BLaER1 treated with 17β-estradiol and CSF1 and Interleukin-3, amounts not matched to agents 10 nM and 100 nM (cell line): ENCODE measurements around the gene TCTN1.
"Not testable (repeated sequence)": the region's sequence is repeated elsewhere in the genome, so short reads cannot be mapped to it uniquely, and the experiment has no call there.

ENCODE experiments used
- H3K27ac ChIP-seq, 11 experiments: shearing (Covaris generic); formaldehyde crosslinking; 2 replicates each; pipeline ENCODE4 v1.8.1; 2022
- H3K27me3 ChIP-seq, 11 experiments: shearing (Covaris generic); formaldehyde crosslinking; 2 replicates each; pipeline ENCODE4 v1.8.1; 2022
- H3K36me3 ChIP-seq, 11 experiments: shearing (Covaris generic); formaldehyde crosslinking; 2 replicates each; pipeline ENCODE4 v1.8.1; 2022
- H3K4me1 ChIP-seq, 10 experiments: shearing (Covaris generic); formaldehyde crosslinking; 2 replicates each; pipeline ENCODE4 v1.8.1; 2022
- H3K4me2 ChIP-seq, 11 experiments: shearing (Covaris generic); formaldehyde crosslinking; 2 replicates each; pipeline ENCODE4 v1.8.1; 2022
- H3K4me3 ChIP-seq, 10 experiments: shearing (Covaris generic); formaldehyde crosslinking; 2 replicates each; pipeline ENCODE4 v1.8.1; 2022
- H3K9ac ChIP-seq, 11 experiments: shearing (Covaris generic); formaldehyde crosslinking; 2 replicates each; pipeline ENCODE4 v1.8.1; 2022
- H3K9me3 ChIP-seq, 11 experiments: shearing (Covaris generic); formaldehyde crosslinking; replicated peaks in 1 of 11; 2 replicates each; pipeline ENCODE4 v1.8.1; 2022
- H4K20me1 ChIP-seq, 11 experiments: shearing (Covaris generic); formaldehyde crosslinking; 2 replicates each; pipeline ENCODE4 v1.8.1; 2022
- Cebpa-rat ChIP-seq, 11 experiments: shearing (Covaris generic); IDR thresholded peaks; 2 replicates each; pipeline ENCODE4 v1.8.1; 2022

TCTN1 gene

DNA sequence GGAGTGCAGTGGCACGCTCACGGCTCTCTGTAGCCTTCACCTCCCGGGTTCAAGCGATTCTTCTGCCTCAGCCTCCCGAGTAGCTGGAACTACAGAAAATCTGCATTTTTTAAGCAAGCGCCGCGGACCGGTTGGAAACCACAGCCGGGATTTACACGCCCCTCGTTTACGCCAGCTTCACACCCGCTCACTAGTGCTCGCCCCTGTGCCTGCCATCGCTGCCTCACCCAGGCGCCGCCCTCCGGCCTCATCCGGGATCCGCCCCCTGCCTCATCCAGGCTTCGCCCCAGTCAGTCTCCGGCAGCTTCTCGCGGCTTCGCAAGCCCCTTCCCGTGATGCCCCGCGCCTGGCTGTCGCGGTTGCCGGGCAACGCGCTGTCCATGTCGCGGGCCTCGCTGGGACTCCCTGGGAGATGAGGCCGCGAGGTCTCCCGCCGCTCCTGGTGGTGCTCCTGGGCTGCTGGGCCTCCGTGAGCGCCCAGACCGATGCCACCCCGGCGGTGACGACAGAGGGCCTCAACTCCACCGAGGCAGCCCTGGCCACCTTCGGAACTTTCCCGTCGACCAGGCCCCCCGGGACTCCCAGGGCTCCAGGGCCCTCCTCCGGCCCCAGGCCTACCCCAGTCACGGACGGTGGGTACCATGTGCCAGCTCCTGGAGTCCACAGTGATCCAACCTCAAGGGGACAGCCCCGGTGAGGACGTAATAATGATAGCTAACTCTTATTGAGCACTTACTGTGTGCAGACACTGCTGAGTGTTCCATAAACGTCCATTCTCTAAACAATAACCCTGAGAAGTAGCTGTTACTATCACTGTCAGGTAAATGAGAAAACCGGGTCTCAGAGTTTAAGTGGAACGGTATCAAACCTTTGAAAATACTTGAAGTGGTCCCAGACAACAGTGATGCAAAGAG, at the start of gene TCTN1:
Gene TCTN1 (plus strand): TSS at position 359 of the 914 bp plus-strand sequence. CDS start 54 bp downstream, at position 413.
- Histone ChIP-seq H4K20me1 (no peaks in the 10 kb centered on the region), H3K4me2 (peak within 1 kb of the TSS; percentile 86 to 98 (median 94)), H3K27me3 (no peaks in the 10 kb centered on the region), H3K27ac (peak within 1 kb of the TSS; percentile 68 to 87 (median 72)), H3K4me3 (peak within 1 kb of the TSS; percentile 61 to 84 (median 66)), H3K36me3 (no peaks in the 10 kb centered on the region), H3K9me3 (no peaks in the 10 kb centered on the region), H3K9ac (peak within 1 kb of the TSS; percentile 70 to 85 (median 81)), H3K4me1 (peaks cover 23 to 42% (median 29%) of the 10 kb centered on the region in 10 experiments)
- no peak for TF ChIP-seq Cebpa-rat (IDR thresholded peaks at IDR 0.05)

DNA sequence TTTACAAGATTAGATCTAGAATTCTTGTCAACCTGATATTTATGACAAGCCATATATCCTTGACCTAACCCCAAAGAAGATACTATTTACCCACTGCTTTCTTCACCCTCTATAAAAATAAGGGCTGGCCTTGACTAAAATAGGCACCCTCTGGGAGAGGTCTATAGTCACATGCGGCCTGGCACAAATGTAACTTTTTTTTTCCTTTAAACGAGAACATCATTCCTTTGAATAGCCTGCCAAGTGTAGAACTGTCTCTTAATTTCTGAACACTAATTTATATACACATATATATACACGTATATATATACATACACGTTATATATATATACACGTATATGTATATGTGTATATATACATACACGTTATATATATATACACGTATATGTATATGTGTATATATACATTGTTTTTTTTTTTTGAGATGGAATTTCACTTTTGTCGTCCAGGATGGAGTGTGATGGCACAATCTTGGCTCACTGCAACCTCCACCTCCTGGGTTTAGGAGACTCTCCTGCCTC, 49.4 kb upstream of the TCTN1 start:
- Histone ChIP-seq H3K4me1 (peaks cover 14 to 83% (median 40%) of the 10 kb centered on the region in 10 experiments; a peak in 19 of 20 replicates), H3K27ac (peak overlapping the region in 4 of 11 experiments; percentile 3 to 56 (median 36); a peak in 4 of 22 replicates), H4K20me1 (peaks cover 78 to 100% (median 98%) of the 10 kb centered on the region in 11 experiments), H3K36me3 (peaks cover 7 to 42% (median 26%) of the 10 kb centered on the region in 11 experiments; a peak in 21 of 22 replicates), H3K4me3 (no peak overlapping the region), H3K9ac (no peak overlapping the region; a peak in 1 of 22 replicates), H3K27me3 (no peaks in the 10 kb centered on the region), H3K4me2 (peak overlapping the region in 3 of 11 experiments; percentile 74 to 87 (median 78); a peak in 6 of 22 replicates), H3K9me3 (peaks cover 3 to 33% (median 19%) of the 10 kb centered on the region in 11 experiments; a peak in 21 of 22 replicates)
- TF ChIP-seq Cebpa-rat (IDR thresholded peaks at IDR 0.05), result no peak

DNA sequence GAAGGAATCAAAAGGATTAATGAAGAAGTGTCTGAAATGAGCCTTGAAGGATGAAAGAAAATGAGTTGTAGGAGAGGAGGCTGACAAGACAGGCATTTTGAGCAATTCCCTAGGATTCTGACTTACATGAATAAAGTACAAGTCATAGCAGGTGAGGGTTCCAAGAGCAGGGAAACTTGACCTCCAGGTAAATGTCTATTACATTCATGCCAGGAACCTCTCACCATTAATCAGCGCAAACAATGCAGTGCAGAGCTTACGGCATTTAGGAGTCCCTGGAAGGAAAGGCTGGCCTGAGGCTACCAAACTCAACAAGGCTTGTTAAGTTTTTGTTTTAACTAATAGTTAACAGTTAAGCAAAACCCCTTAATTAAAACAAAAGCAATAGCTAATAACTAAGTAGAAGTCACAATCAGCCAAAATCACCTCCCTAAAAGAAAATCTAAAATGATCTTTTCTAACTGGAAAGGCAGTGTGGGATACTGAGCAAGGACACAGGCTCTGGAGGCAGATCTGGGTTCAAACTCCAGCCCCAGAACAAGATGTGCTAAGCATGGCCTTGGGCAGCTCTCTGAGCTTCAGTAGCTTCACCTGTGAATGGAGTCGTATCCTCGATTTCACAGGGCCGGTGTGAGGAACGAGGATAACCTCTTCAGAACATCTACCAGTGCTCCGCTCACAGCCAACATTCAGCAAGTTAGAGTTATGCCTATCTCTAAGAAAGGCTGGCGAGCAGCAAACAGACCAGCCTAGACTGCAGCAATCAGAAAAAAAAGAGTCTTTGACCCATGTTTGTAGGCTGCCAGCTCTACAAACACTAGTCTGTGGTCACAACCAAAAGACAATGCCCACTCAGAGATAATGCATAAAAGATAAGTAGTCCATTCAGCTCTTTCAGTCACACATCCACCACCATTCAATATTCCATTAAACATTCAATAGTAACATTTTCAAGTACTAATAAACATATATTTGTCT, 47.7 kb upstream of the TCTN1 start:
- no peak overlapping the region; a peak in 1 of 22 replicates for H3K9ac ChIP-seq
- peaks cover 0 to 36% (median 18%) of the 10 kb centered on the region in 11 experiments; a peak in 15 of 22 replicates for H3K36me3 ChIP-seq
- H3K4me3 ChIP-seq, result no peak overlapping the region
- peak overlapping the region in 1 of 11 experiments; percentile 12; a peak in 1 of 22 replicates for H3K4me2 ChIP-seq
- H3K4me1 ChIP-seq, result peaks cover 12 to 68% (median 31%) of the 10 kb centered on the region in 10 experiments; a peak in 18 of 20 replicates
- H3K9me3 ChIP-seq, result peaks cover 14 to 31% (median 21%) of the 10 kb centered on the region in 11 experiments
- no peak overlapping the region for H3K27ac ChIP-seq
- no peak for TF ChIP-seq Cebpa-rat (IDR thresholded peaks at IDR 0.05)
- H3K27me3 ChIP-seq, result no peaks in the 10 kb centered on the region
- H4K20me1 ChIP-seq, result peaks cover 73 to 87% (median 83%) of the 10 kb centered on the region in 11 experiments

- Histone ChIP-seq H3K4me3 (no peak overlapping the region), H3K4me1 (peaks cover 12 to 60% (median 27%) of the 10 kb centered on the region in 10 experiments; a peak in 18 of 20 replicates), H3K9ac (no peak overlapping the region), H3K9me3 (peaks cover 22 to 35% (median 29%) of the 10 kb centered on the region in 11 experiments), H4K20me1 (peaks cover 65 to 83% (median 76%) of the 10 kb centered on the region in 11 experiments), H3K27me3 (no peaks in the 10 kb centered on the region), H3K4me2 (no peak overlapping the region), H3K36me3 (peaks cover 7 to 38% (median 25%) of the 10 kb centered on the region in 11 experiments), H3K27ac (no peak overlapping the region)
- TF ChIP-seq Cebpa-rat (IDR thresholded peaks at IDR 0.05), result no peak
Measured at GRCh38 chr12:110566993-110567392, 46.9 kb upstream of the TCTN1 start.

- no peak overlapping the region for H3K4me2 ChIP-seq
- H4K20me1 ChIP-seq, result peaks cover 49 to 81% (median 61%) of the 10 kb centered on the region in 11 experiments
- H3K27me3 ChIP-seq, result no peaks in the 10 kb centered on the region
- H3K9ac ChIP-seq, result no peak overlapping the region
- no peak for TF ChIP-seq Cebpa-rat (IDR thresholded peaks at IDR 0.05)
- H3K27ac ChIP-seq, result no peak overlapping the region
- peaks cover 36 to 53% (median 47%) of the 10 kb centered on the region in 11 experiments for H3K9me3 ChIP-seq
- no peak overlapping the region for H3K4me3 ChIP-seq
- H3K36me3 ChIP-seq, result peaks cover 23 to 56% (median 42%) of the 10 kb centered on the region in 11 experiments
- H3K4me1 ChIP-seq, result peaks cover 0 to 46% (median 10%) of the 10 kb centered on the region in 10 experiments; a peak in 10 of 20 replicates
Measured at GRCh38 chr12:110568752-110569151, 45.2 kb upstream of the TCTN1 start.

- H3K27me3 ChIP-seq, H3K27ac ChIP-seq, H3K9ac ChIP-seq, H3K4me3 ChIP-seq, H3K4me2 ChIP-seq: not testable (repeated sequence)
- H3K4me1 ChIP-seq, result peaks cover 0 to 46% (median 6%) of the 10 kb centered on the region in 10 experiments; a peak in 8 of 20 replicates
- peaks cover 36 to 63% (median 58%) of the 10 kb centered on the region in 11 experiments for H3K9me3 ChIP-seq
- H3K36me3 ChIP-seq, result peaks cover 23 to 57% (median 48%) of the 10 kb centered on the region in 11 experiments
- peaks cover 39 to 81% (median 60%) of the 10 kb centered on the region in 11 experiments for H4K20me1 ChIP-seq
Measured at GRCh38 chr12:110569838-110570237, 44.1 kb upstream of the TCTN1 start.

DNA sequence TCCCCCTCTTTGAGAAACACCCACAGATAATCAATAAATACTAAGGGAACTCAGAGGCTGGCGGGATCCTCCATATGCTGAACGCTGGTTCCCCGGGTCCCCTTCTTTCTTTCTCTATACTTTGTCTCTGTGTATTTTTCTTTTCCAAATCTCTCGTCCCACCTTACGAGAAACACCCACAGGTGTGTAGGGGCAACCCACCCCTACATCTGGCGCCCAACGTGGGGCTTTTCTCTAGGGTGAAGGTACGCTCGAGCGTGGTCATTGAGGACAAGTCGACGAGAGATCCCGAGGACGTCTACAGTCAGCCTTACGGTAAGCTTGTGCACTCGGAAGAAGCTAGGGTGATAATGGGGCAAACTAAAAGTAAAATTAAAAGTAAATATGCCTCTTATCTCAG, 43.1 kb upstream of the TCTN1 start:
- peaks cover 0 to 47% (median 4%) of the 10 kb centered on the region in 10 experiments; a peak in 8 of 20 replicates for H3K4me1 ChIP-seq
- H3K9me3 ChIP-seq, result peaks cover 36 to 67% (median 59%) of the 10 kb centered on the region in 11 experiments
- not testable (repeated sequence) for H3K27me3 ChIP-seq, H3K9ac ChIP-seq, H3K27ac ChIP-seq, H3K4me3 ChIP-seq, H3K4me2 ChIP-seq
- peaks cover 23 to 62% (median 48%) of the 10 kb centered on the region in 11 experiments for H3K36me3 ChIP-seq
- peaks cover 35 to 81% (median 60%) of the 10 kb centered on the region in 11 experiments for H4K20me1 ChIP-seq

DNA sequence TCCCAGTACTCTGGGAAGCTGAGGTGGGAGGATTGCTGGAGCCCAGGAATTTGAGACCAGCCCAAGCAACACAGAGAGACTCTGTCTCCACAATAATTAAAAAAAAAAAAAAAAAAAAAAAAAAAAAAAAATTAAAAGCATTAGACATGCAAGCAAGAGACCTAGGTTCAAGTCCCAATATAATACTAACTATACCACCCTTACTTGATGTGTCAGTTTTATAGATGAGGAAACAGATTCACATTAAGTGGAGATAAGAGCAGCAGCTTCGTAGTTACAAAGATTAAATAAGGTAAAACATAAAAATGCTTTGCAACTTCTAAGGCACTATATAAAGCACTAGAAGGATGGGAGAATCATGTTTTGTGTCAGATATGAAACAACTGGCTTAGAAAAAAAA, 39.9 kb upstream of the TCTN1 start:
- no peak for TF ChIP-seq Cebpa-rat (IDR thresholded peaks at IDR 0.05)
- no peak overlapping the region for H3K9ac ChIP-seq
- H3K27me3 ChIP-seq, result no peaks in the 10 kb centered on the region
- H3K9me3 ChIP-seq, result peaks cover 36 to 60% (median 52%) of the 10 kb centered on the region in 11 experiments
- H3K4me1 ChIP-seq, result peaks cover 12 to 56% (median 22%) of the 10 kb centered on the region in 10 experiments; a peak in 19 of 20 replicates
- H3K27ac ChIP-seq, result no peak overlapping the region
- H3K4me3 ChIP-seq, result no peak overlapping the region
- peak overlapping the region in 1 of 11 experiments; percentile 11; a peak in 1 of 22 replicates for H3K4me2 ChIP-seq
- peaks cover 29 to 82% (median 62%) of the 10 kb centered on the region in 11 experiments; a peak in 21 of 22 replicates for H4K20me1 ChIP-seq
- peaks cover 23 to 57% (median 44%) of the 10 kb centered on the region in 11 experiments for H3K36me3 ChIP-seq

DNA sequence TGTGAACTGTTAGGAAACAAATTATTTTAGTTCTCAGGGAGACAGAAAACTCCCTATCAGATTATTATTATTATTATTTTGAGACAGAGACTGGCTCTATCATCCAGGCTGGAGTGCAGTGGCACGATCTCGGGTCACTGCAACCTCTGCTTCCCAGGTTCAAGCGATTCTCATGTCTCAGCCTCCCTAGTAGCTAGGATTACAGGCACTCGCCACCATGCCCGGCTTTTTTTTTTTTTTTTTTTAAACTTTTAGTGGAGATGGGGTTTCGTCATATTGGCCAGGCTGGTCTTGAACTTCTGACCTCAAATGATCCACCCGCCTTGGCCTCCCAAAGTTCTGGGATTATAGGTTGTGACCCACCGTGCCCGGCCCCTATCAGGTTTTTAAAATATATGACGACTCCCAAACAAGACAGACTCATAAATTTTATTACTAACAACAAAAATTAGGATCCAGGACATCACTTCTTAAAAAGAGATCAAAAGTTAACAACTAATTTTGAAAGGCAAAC, 39.2 kb upstream of the TCTN1 start:
- Histone ChIP-seq H4K20me1 (peaks cover 36 to 82% (median 67%) of the 10 kb centered on the region in 11 experiments; a peak in 21 of 22 replicates), H3K36me3 (peaks cover 23 to 57% (median 44%) of the 10 kb centered on the region in 11 experiments), H3K9me3 (peaks cover 30 to 53% (median 45%) of the 10 kb centered on the region in 11 experiments), H3K4me2 (peak overlapping the region in 3 of 11 experiments; percentile 11 to 47 (median 18); a peak in 4 of 22 replicates), H3K4me1 (peaks cover 15 to 63% (median 30%) of the 10 kb centered on the region in 10 experiments; a peak in 19 of 20 replicates), H3K9ac (peak overlapping the region in 1 of 11 experiments; percentile 30; a peak in 1 of 22 replicates)
- not testable (repeated sequence) for H3K27me3 ChIP-seq, H3K27ac ChIP-seq, H3K4me3 ChIP-seq
